GM10266 (cell line): Measurements from ENCODE around the gene CARD8.

Experiments
- DNase-seq: peaks from one replicate; pipeline ENCODE4 v3.0.0; 2012; ENCODE audit errors: extremely low spot score
- TF ChIP-seq, protein P1 (sequence below): IDR thresholded peaks from 2 replicates; pipeline ENCODE4 v1.5.1; 2012; ENCODE audit warnings: mild to moderate bottlenecking, low read depth; ENCODE audit not compliant: control insufficient read depth, insufficient read depth; ENCODE audit errors: missing control alignments

Gene CARD8

DNA sequence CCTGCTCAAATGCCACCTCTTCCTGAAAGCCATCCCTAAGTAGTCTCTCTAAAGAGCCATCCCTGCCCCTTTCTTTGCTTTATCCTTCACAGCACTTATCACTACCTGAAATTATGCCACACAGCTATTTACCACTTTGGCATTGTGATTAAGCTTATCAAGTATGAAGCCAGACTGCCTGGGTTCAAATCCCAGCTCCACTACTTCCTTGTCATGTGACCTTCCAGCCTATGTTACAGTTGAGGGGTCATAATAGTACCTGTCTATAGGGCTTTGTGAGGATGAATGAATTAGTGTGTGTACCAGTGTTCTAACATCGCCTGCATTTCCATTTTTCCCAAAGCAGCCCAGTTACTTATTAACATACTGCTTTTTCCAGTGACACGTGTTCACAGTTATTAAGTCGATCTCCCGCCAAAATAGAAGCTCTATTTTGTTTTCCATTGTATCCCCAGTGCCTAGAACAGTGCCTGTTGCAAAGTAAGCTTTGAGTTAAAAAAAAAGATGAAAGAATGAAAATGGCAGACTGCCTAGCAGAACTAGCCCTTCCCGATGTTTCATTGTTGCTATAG lies 52.4 kb downstream of the CARD8 start:
- no peak for DNase-seq
- TF ChIP-seq, protein P1, sequence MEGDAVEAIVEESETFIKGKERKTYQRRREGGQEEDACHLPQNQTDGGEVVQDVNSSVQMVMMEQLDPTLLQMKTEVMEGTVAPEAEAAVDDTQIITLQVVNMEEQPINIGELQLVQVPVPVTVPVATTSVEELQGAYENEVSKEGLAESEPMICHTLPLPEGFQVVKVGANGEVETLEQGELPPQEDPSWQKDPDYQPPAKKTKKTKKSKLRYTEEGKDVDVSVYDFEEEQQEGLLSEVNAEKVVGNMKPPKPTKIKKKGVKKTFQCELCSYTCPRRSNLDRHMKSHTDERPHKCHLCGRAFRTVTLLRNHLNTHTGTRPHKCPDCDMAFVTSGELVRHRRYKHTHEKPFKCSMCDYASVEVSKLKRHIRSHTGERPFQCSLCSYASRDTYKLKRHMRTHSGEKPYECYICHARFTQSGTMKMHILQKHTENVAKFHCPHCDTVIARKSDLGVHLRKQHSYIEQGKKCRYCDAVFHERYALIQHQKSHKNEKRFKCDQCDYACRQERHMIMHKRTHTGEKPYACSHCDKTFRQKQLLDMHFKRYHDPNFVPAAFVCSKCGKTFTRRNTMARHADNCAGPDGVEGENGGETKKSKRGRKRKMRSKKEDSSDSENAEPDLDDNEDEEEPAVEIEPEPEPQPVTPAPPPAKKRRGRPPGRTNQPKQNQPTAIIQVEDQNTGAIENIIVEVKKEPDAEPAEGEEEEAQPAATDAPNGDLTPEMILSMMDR: no peak

DNA sequence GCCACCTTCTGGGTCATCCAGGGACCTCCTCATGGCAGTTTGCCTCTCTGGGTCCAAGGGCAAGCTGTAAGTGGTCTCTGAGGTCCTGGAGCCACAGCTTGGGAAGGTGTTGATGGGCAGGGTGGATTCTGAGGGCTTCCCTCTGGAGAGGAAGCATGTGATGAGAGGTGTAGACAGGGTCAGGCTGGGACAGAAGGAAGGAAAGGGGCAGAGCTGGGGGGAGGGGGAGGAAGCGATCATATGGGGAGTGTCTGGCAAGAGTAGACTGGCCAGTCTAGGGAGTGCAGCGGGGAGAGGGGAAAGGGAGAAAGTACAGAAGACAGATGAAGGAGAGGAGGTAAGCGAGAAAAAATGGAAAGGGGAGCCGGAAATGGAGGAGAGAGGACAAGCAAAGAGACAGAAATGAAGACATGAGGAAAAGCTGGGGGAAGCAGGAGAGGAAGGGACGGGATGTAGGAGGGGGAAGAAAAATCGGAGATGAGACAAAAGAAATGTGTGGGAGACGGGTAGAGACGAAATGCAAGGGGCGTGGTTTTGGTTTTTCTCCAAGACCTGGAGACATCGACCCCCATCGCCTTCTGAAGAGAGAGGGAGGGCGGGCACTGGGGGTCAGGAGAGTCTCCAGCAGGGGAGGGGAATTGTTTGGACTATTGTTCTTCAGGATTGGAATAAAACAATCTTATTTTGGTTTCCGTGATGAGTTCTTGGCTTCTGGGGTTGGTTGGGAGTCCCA lies 58.6 kb downstream of the CARD8 start:
- TF ChIP-seq, protein P1: no peak
- no peak for DNase-seq

DNA sequence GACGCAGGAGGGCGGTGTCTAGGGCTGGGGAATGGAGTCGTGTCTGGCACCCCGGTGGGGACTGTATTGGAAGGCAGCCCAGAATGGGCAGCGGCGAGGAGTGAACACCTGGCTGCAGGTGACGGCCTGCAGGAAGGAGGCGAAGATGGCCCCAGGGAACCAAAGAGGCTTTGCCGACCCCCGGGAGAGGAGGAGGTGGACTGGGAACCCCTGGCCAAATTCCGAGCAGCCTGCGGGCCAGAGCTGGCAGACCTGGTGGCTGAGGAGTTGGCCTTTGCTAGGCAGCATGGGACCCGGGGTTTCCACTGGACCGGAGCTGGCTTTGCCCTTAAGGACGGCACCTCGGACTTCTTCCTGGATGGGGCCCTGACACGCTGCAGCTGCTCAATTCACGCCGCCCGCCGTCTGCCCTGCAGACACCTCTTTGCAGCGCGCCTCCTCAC lies 59.4 kb downstream of the CARD8 start:
- TF ChIP-seq, protein P1: no peak
- DNase-seq: no peak

DNA sequence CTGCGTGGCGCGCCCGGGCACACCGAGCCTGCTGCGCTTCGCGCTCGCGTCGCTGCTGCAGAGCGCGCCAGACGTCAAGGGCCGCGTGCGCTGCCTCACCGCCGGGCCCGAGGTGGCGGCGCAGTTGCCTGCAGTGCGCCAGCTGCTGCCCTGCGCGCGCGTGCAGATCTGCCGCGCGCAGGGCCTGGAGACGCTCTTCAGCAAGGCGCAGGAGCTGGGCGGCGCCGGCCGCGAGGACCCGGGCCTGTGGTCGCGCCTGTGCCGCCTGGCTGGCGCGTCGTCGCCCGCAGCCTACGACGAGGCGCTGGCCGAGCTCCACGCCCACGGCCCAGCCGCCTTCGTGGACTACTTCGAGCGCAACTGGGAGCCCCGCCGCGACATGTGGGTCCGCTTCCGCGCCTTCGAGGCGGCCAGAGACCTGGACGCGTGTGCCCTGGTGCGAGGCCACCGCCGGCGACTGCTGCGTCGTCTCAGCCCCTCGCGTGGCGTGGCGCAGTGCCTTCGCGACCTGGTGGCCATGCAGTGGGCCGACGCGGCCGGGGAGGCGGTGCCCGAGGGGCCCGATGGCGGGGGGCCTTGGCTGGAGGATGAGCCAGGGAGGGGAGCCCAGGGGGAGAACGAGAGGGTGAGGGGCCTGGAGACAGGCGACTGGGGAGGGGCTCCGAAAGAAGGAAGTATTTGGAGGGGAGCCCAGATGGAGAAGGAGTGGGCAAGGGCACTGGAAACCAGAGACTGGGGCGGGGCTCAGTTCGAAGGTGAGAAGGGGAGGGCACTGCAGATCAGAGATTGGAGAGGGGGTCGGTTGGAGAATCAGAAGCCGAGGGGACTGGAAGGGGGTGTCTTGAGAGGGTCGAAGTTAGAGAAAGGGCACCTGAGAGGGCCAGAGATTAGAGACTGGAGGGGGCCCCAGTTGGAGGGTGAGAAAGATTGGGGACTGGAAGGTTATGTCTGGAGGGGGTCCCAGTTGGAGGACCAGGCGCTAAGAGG lies 60.6 kb downstream of the CARD8 start:
- TF ChIP-seq, protein P1: no peak

DNA sequence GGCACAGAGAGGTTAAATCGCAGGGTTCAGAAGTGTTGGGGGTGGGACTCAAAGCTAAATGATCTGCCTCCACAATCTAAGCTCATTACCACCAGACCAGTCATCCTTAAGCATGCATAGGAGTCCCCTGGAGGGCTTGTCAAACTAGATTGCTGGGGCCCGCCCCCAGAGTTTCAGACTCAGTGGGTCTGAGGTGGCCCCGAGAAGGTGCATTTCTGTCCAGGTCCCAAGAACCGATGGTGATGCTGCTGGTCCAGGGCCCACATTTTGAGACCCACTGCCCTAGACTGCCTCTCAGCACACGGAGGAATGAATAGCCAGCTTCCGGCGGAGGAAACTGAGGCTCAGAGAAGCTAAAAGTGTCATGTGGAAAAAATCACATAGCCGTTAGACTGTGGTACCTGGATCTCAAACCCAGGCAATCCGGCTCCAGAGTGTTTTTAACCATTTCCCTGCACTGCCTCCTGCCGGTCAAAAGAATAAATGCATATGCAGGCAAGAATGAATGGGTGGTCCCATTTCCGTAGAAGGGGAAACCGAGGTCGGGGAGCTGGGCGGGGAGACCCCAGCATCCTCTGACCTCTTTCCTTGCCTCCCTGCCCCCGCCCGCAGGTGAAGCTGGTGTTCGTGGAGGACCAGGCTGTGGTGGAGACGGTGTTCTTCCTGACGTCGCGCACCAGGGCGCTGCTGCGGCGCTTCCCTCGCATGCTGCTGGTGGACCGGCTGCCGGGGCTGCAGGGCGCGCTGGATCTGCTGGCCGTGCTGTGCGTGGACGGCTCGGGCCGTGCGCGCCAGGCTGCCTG lies 61.5 kb downstream of the CARD8 start:
- TF ChIP-seq, protein P1: peak; percentile 23
- peak; percentile 58 for DNase-seq

More for the DNA sequence above, 60.6 kb downstream of the CARD8 start:
- DNase-seq: no peak

DNA sequence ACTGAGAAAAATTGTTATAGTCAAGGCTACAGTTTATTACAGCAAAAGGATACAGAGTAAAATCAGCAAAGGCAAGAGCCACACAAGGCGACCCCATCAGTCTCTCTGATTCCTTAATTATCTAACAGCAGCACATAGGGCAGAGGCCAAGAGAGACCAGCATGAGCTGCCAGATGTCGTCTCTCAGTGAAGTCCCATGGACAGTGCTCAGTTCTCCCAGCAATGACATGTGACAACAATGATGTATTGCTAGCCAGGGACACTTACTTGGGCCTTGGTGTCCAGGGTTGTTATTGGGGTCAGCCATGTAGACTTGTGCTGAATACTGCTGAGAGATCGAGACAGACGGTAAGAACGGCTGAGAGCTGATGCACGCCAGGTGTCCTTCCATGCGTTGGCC lies 63.0 kb downstream of the CARD8 start:
- DNase-seq: no peak

More for the DNA sequence above, 63.0 kb downstream of the CARD8 start:
- TF ChIP-seq, protein P1: no peak
